ENCODE results near the gene SNX25. TPM values are rescaled to one million over a fixed set of nuclear protein-coding genes. Genes with fewer than 3 reads are reported as not detected.

SNX25 gene
- total RNA-seq, 1 experiment from 2014 or later: 3.5 TPM

- TF ChIP-seq CTCF (conservative IDR thresholded peaks at IDR 0.05; ENCODE audit: low read depth, low read length): no peak
- no peak for TF ChIP-seq EZH2 (IDR thresholded peaks at IDR 0.05; ENCODE audit: borderline replicate concordance, low read depth, low read length, poor library complexity, severe bottlenecking)
- Histone ChIP-seq H3K27ac (ENCODE audit: low read depth, low read length, poor library complexity, severe bottlenecking) (no peak overlapping the region), H3K36me3 (ENCODE audit: insufficient read depth, low read length, poor library complexity, severe bottlenecking) (no peaks in the 10 kb centered on the region), H3K4me1 (ENCODE audit: insufficient read depth, low read length, poor library complexity, severe bottlenecking) (peaks cover 8% of the 10 kb centered on the region), H3K27me3 (replicated peaks; ENCODE audit: insufficient read depth, low read depth, low read length, poor library complexity) (no peaks in the 10 kb centered on the region), H3K9me3 (ENCODE audit: low read depth, low read length, poor library complexity, severe bottlenecking) (no peaks in the 10 kb centered on the region), H3K4me3 (ENCODE audit: low read depth, low read length, poor library complexity, severe bottlenecking) (no peak overlapping the region)
- intact Hi-C loops (cut with micrococcal nuclease; ENCODE audit: unreplicated experiment): no loop called here
- no peak for DNase-seq (ENCODE audit: low spot score)
- CTCF ChIA-PET: no interaction called here
- BruUV-seq (replicated peaks): no TSS peak
- POLR2A ChIA-PET (ENCODE audit: low non-redundant PET): no interaction called here
Measured at GRCh38 chr4:185235119-185235842, 25.9 kb downstream of the SNX25 start.

GRCh38 chr4:185235843-185236503 is 26.6 kb downstream of the SNX25 start:
- H3K4me3 ChIP-seq (ENCODE audit: low read depth, low read length, poor library complexity, severe bottlenecking): no peak overlapping the region
- no peaks in the 10 kb centered on the region for H3K9me3 ChIP-seq (ENCODE audit: low read depth, low read length, poor library complexity, severe bottlenecking)
- no peak overlapping the region for H3K27ac ChIP-seq (ENCODE audit: low read depth, low read length, poor library complexity, severe bottlenecking)
- peaks cover 8% of the 10 kb centered on the region for H3K4me1 ChIP-seq (ENCODE audit: insufficient read depth, low read length, poor library complexity, severe bottlenecking)
- TF ChIP-seq CTCF (conservative IDR thresholded peaks at IDR 0.05; ENCODE audit: low read depth, low read length) (no peak), EZH2 (IDR thresholded peaks at IDR 0.05; ENCODE audit: borderline replicate concordance, low read depth, low read length, poor library complexity, severe bottlenecking) (no peak)
- DNase-seq (ENCODE audit: low spot score): no peak
- H3K36me3 ChIP-seq (ENCODE audit: insufficient read depth, low read length, poor library complexity, severe bottlenecking): no peaks in the 10 kb centered on the region
- intact Hi-C loops (cut with micrococcal nuclease; ENCODE audit: unreplicated experiment): no loop called here
- ChIA-PET POLR2A (ENCODE audit: low non-redundant PET) (no interaction called here), CTCF (no interaction called here)
- H3K27me3 ChIP-seq (replicated peaks; ENCODE audit: insufficient read depth, low read depth, low read length, poor library complexity): no peaks in the 10 kb centered on the region
- no TSS peak for BruUV-seq (replicated peaks)

GRCh38 chr4:185237175-185237574 is 27.8 kb downstream of the SNX25 start:
- POLR2A ChIA-PET (ENCODE audit: low non-redundant PET): no interaction called here
- Histone ChIP-seq H3K4me1 (ENCODE audit: insufficient read depth, low read length, poor library complexity, severe bottlenecking) (peaks cover 8% of the 10 kb centered on the region), H3K36me3 (ENCODE audit: insufficient read depth, low read length, poor library complexity, severe bottlenecking) (no peaks in the 10 kb centered on the region), H3K27ac (ENCODE audit: low read depth, low read length, poor library complexity, severe bottlenecking) (no peak overlapping the region), H3K9me3 (ENCODE audit: low read depth, low read length, poor library complexity, severe bottlenecking) (no peaks in the 10 kb centered on the region), H3K27me3 (replicated peaks; ENCODE audit: insufficient read depth, low read depth, low read length, poor library complexity) (no peaks in the 10 kb centered on the region), H3K4me3 (ENCODE audit: low read depth, low read length, poor library complexity, severe bottlenecking) (no peak overlapping the region)
- TF ChIP-seq EZH2 (IDR thresholded peaks at IDR 0.05; ENCODE audit: borderline replicate concordance, low read depth, low read length, poor library complexity, severe bottlenecking): no peak
- TF ChIP-seq CTCF (conservative IDR thresholded peaks at IDR 0.05; ENCODE audit: low read depth, low read length): no peak
- CTCF ChIA-PET: no interaction called here
- no peak for DNase-seq (ENCODE audit: low spot score)
- intact Hi-C loops (cut with micrococcal nuclease; ENCODE audit: unreplicated experiment): no loop called here
- no TSS peak for BruUV-seq (replicated peaks)

Data from A673 (cell line).